WTC11 (cell line): Measurements from ENCODE around the gene SFXN1. TPM values are rescaled to one million over a fixed set of nuclear protein-coding genes. Genes with fewer than 3 reads are reported as not detected.

Experiments used
- ATAC-seq: fragments of 200-7000 bp; cut with Tn5 transposase; 2 replicates; pipeline ENCODE4 v1.10.0; 2021; ENCODE audit warnings: mild to moderate bottlenecking, moderate library complexity
- CTCF ChIA-PET: fragments of 300-600 bp; sonication (Branson Sonifier 250); formaldehyde crosslinking; loops from one replicate; lab custom pipeline; 2021; ENCODE audit warnings: antibody characterized with exemption; lab: Charles Lee
- POLR2A ChIA-PET: fragments of 350-600 bp; sonication (Branson Sonifier 250); formaldehyde crosslinking; loops from one replicate; lab custom pipeline; 2021; ENCODE audit warnings: antibody characterized with exemption; lab: Charles Lee
- DNase-seq: peaks from one replicate; pipeline ENCODE4 v3.0.0; 2021; ENCODE audit warnings: low spot score
- H3K27ac Mint-ChIP-seq: 2 replicates; pipeline ENCODE4 v1.8.0; 2021; ENCODE audit warnings: mixed read lengths
- H3K27me3 Mint-ChIP-seq: 2 replicates; pipeline ENCODE4 v1.8.0; 2021; ENCODE audit warnings: low read depth, mild to moderate bottlenecking, moderate library complexity, mixed read lengths
- H3K36me3 Mint-ChIP-seq: 2 replicates; pipeline ENCODE4 v1.8.0; 2021; ENCODE audit warnings: mixed read lengths
- H3K4me1 Mint-ChIP-seq: 2 replicates; pipeline ENCODE4 v1.8.0; 2022; ENCODE audit warnings: mixed read lengths
- H3K4me3 Mint-ChIP-seq: 2 replicates; pipeline ENCODE4 v1.8.0; 2021; ENCODE audit warnings: mild to moderate bottlenecking, moderate library complexity, mixed read lengths
- H3K9me3 Mint-ChIP-seq: 2 replicates; pipeline ENCODE4 v1.8.0; 2021; ENCODE audit warnings: mixed read lengths
- ATF2 ChIP-seq: sonication (generic); formaldehyde crosslinking; IDR thresholded peaks from 2 replicates; pipeline ENCODE4 v1.8.1; 2022; ENCODE audit warnings: low read depth, missing genetic modification reagents, borderline replicate concordance
- CBFB ChIP-seq: sonication (generic); formaldehyde crosslinking; IDR thresholded peaks from 2 replicates; pipeline ENCODE4 v1.8.1; 2022; ENCODE audit warnings: mild to moderate bottlenecking, low read depth, missing genetic modification reagents
- CREB1 ChIP-seq: sonication (generic); formaldehyde crosslinking; IDR thresholded peaks from 2 replicates; pipeline ENCODE4 v1.8.0; 2023; ENCODE audit warnings: mild to moderate bottlenecking, missing genetic modification reagents
- ETV6 ChIP-seq: sonication (generic); formaldehyde crosslinking; IDR thresholded peaks from 2 replicates; pipeline ENCODE4 v1.8.1; 2022; ENCODE audit warnings: mild to moderate bottlenecking, missing genetic modification reagents
- JAZF1 ChIP-seq: fragments of 250-450 bp; sonication (Bioruptor Pico); IDR thresholded peaks from 2 replicates; pipeline ENCODE4 v1.9.0; 2021; ENCODE audit warnings: moderate library complexity, mild to moderate bottlenecking, inconsistent platforms
- JUN ChIP-seq: sonication (generic); formaldehyde crosslinking; IDR thresholded peaks from 2 replicates; pipeline ENCODE4 v1.8.0; 2023; ENCODE audit warnings: mild to moderate bottlenecking, missing genetic modification reagents
- NFYB ChIP-seq: sonication (generic); formaldehyde crosslinking; conservative IDR thresholded peaks from 2 replicates; pipeline ENCODE4 v1.8.0; 2022; ENCODE audit warnings: low read depth, missing genetic modification reagents
- PRDM15 ChIP-seq: sonication (generic); formaldehyde crosslinking; IDR thresholded peaks from 2 replicates; pipeline ENCODE4 v1.8.0; 2022; ENCODE audit warnings: missing genetic modification reagents
- TEAD4 ChIP-seq: sonication (generic); formaldehyde crosslinking; IDR thresholded peaks from 2 replicates; pipeline ENCODE4 v1.8.0; 2022; ENCODE audit warnings: mild to moderate bottlenecking, missing genetic modification reagents
- USF1 ChIP-seq: sonication (generic); formaldehyde crosslinking; IDR thresholded peaks from 2 replicates; pipeline ENCODE4 v1.8.0; 2022; ENCODE audit warnings: mild to moderate bottlenecking, missing genetic modification reagents
- ZBTB21 ChIP-seq: sonication (generic); formaldehyde crosslinking; IDR thresholded peaks from 2 replicates; pipeline ENCODE4 v1.8.1; 2023; ENCODE audit warnings: mild to moderate bottlenecking, missing genetic modification reagents, borderline replicate concordance
- ZNF232 ChIP-seq: sonication (generic); formaldehyde crosslinking; IDR thresholded peaks from 2 replicates; pipeline ENCODE4 v1.8.0; 2022; ENCODE audit warnings: mild to moderate bottlenecking, missing genetic modification reagents
- ZNF317 ChIP-seq: sonication (generic); formaldehyde crosslinking; IDR thresholded peaks from 2 replicates; pipeline ENCODE4 v1.8.1; 2023; ENCODE audit warnings: low read depth, mild to moderate bottlenecking, moderate library complexity, missing genetic modification reagents, borderline replicate concordance
- ZNF396 ChIP-seq: fragments of 250-450 bp; sonication (Bioruptor Pico); IDR thresholded peaks from 2 replicates; pipeline ENCODE4 v1.8.0; 2021; ENCODE audit warnings: mild to moderate bottlenecking, moderate library complexity, borderline replicate concordance
- ZNF512 ChIP-seq: sonication (generic); formaldehyde crosslinking; IDR thresholded peaks from 2 replicates; pipeline ENCODE4 v1.8.1; 2022; ENCODE audit warnings: missing genetic modification reagents, borderline replicate concordance
- ZNF532 ChIP-seq: fragments of 250-450 bp; sonication (Bioruptor Pico); IDR thresholded peaks from 2 replicates; pipeline ENCODE4 v1.9.0; 2021; ENCODE audit warnings: mild to moderate bottlenecking, borderline replicate concordance
- total RNA-seq: library from RNA; stranded (reverse); gene quantifications from 3 replicates; pipeline ENCODE4 v1.2.3, GENCODE V29; 2021

SFXN1 gene
- total RNA-seq, 1 experiment from 2014 or later: 82.9 TPM

- TF ChIP-seq ATF2 (CRISPR knock-in tag) (no peak), NFYB (CRISPR knock-in tag) (no peak)
These were observed 38.8 kb downstream of the SFXN1 start (continued) for GRCh38 chr5:175516933-175517823.

GRCh38 chr5:175517824-175518450 lies 39.6 kb downstream of the SFXN1 start:
- H3K9me3 Mint-ChIP-seq: peaks cover 7% of the 10 kb centered on the region; the same call in 1 of the 2 replicates
- H3K27ac Mint-ChIP-seq: no peak overlapping the region
- H3K4me1 Mint-ChIP-seq: no peaks in the 10 kb centered on the region
- ChIA-PET POLR2A (no interaction called here), CTCF (no interaction called here)
- no peak overlapping the region for H3K4me3 Mint-ChIP-seq
- peaks cover 81% of the 10 kb centered on the region for H3K36me3 Mint-ChIP-seq
- TF ChIP-seq TEAD4 (CRISPR knock-in tag) (no peak), ZNF317 (CRISPR knock-in tag) (no peak), ZBTB21 (no peak), JAZF1 (CRISPR knock-in tag) (no peak), CREB1 (CRISPR knock-in tag) (no peak), ZNF232 (CRISPR knock-in tag) (no peak), CBFB (CRISPR knock-in tag) (no peak), ETV6 (CRISPR knock-in tag) (no peak), ZNF512 (CRISPR knock-in tag) (no peak), USF1 (CRISPR knock-in tag) (no peak), ZNF532 (no peak), ZNF396 (no peak), JUN (CRISPR knock-in tag) (no peak), PRDM15 (CRISPR knock-in tag) (no peak)
- no peak for DNase-seq
- no peak for ATAC-seq
- no peaks in the 10 kb centered on the region for H3K27me3 Mint-ChIP-seq
